HG03439 (cell line): Measurements from ENCODE around the gene CFAP251.
"Not testable (repeated sequence)": the region's sequence is repeated elsewhere in the genome, so short reads cannot be mapped to it uniquely, and the experiment has no call there.

Source experiments
- ATAC-seq: cut with Tn5 transposase; IDR thresholded peaks from one replicate; pipeline ENCODE4 v1.9.1; 2021; ENCODE audit warnings: mild to moderate bottlenecking, moderate library complexity; ENCODE audit not compliant: unreplicated experiment

The CFAP251 gene, protein sequence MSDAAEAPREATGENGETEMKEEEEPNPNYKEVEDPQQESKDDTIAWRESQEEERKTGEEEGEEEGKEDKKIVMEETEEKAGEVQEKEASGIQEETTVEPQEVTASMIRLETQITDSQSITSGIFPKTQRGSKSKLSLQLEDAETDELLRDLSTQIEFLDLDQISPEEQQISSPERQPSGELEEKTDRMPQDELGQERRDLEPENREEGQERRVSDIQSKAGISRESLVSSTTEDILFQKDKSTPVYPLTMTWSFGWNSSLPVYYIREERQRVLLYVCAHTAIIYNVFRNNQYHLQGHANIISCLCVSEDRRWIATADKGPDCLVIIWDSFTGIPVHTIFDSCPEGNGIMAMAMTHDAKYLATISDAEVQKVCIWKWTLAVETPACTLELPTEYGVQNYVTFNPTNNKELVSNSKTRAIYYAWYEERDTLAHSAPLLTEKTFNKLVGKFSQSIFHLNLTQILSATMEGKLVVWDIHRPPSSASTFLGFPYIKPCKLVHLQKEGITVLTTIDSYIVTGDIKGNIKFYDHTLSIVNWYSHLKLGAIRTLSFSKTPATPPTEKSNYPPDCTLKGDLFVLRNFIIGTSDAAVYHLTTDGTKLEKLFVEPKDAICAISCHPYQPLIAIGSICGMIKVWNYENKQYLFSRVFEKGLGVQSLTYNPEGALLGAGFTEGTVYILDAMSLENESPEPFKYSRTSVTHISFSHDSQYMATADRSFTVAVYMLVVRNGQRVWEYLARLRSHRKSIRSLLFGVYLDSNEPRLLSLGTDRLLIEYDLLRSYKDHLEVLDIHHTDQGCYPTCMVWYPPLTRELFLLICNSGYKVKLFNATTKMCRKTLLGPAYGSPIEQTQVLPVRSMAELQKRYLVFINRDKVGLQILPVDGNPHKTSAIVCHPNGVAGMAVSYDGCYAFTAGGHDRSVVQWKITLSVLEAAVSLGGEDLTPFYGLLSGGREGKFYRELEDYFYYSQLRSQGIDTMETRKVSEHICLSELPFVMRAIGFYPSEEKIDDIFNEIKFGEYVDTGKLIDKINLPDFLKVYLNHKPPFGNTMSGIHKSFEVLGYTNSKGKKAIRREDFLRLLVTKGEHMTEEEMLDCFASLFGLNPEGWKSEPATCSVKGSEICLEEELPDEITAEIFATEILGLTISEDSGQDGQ

DNA sequence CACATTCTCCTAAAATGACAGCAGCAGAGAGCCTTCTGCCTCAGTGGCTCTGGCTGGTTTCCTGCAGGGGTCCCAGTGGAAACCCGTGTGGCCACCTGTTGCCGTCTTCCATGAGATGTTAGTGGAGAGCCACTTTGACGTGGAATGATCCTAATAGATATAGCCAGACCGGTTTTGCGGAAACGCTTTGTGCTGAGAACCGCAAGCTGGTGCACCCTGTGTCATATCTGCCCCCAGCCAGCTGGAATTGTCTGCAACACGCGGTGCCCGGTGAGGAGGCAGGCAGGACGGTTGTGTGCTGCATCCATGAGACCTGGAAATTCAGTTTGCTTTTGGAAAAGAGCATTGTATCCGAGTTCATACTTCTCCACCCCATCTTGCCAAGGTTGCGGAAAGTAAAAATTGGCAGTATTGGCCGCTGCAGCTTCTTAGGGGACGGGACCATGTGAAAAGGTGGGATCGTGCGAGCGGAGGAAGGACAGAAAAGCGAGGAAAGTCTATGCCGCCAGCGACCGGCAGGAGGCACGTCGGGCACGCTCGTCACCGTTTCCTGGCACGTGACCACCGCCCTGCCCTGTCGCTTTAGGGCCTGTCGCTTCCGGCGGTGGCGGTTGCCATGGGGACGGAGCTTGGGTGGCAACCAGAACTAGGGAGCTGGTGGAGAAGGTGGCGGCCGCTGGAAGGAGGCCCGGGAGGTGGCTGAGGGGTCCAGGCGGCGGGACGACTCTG is at the start of gene CFAP251:
Gene CFAP251, plus strand, starts transcription at position 643 of the 729 bp plus-strand sequence. CDS start 2,714 bp downstream, outside the sequence.
- peak; percentile 84 for ATAC-seq

DNA sequence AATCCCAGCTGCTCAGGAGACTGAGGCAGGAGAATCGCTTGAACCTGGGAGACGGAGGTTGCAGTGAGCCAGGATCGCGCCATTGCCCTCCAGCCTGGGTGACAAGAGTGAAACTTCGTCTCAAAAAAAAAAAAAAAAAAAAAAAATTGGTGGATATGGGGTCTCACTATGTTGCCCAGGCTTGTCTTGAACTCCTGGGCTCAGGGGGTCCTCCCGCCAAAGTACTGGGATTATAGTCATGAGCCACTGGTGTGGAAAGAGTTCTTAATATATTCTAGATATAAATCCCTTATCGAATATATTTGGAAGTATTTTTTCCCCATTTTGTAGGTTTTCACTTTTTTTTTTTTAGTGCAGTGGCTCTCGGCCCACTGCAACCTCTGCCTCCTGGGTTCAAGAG is 49.2 kb upstream of the CFAP251 start:
- ATAC-seq: not testable (repeated sequence)

DNA sequence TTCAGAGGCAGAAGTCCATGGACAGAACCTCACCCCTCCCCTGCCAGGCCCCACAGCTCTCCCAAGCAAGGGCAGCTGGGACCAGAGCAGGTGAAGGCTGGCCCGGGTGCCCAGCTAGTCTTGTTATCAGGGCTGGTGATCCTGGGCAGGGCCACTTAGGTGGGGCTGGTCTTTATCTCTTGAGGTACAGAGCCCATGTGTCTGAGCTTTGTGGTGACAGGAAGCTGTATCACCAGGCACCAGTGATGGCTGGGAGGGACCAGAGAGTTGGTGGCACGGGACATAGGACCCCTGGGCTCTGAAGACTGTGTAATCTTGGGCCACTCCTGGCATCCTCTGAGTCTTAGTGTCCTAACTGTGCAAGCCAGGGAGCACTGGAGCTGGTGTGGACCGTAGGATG is 46.9 kb upstream of the CFAP251 start:
- ATAC-seq: no peak

DNA sequence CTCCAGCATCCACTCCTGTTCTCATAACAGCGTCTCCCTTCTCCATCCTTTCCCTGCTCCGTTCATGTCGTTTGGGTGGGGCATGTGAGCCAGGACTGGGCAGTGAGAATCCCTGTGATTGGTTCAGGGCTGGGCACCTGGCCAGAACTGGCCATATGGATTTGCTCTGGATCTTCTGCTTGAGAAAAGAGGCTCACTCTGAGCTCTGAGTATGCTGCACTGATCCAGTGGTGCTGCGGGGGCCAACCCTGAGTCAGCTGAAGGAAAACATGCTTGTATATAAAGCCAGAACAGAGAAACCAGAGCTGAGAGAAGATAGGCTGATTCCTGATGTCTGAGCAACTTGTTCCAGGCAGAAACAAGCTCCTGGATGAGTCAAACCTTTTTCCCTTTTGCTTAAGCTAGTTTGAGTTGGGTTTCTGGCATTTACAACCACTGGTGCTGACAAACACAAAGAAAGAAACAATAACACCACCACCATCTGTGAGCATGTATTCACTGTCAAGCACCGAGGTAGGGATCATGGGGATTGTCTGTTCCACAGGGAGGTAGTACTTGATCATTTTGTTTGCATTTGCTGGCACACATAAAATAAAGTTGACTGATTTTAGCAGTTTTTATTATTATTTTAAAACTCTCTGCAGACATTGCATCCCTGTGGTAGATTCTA is 45.7 kb upstream of the CFAP251 start:
- no peak for ATAC-seq

DNA sequence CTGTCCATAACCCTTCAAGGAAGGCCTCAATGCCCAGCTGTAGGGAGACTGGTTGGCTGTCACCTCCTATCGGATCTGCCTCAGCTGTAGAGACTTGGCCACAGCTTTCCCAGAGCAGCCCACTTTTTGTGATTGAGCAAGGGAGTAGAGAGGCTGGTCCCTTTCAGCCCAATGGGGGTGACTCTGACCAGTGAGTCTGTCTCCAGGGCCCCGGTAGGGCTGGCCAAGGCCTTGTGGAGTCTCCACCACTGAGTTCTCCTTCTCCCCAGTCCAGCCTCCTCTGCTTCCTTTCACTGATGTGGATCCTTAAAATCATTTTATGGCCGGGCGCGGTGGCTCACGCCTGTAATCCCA is 45.2 kb upstream of the CFAP251 start:
- ATAC-seq: no peak

DNA sequence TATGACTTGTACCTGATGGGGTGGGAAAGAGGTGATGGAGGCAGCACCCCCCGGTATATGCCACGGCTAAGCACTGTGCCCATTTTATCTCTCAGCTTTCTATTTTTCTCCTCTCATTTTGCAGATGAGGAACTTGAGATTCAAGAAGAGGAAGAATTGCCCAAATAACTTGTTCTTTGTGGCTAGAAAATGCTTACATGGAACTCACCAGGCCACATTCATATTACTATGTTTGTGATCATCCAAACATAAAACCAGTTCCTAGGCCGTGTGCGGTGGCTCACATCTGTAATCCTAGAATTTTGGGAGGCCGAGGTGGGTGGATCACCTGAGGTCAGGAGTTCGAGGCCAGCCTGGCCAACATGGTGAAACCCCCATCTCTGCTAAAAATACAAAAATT is 44.3 kb upstream of the CFAP251 start:
- ATAC-seq: no peak

DNA sequence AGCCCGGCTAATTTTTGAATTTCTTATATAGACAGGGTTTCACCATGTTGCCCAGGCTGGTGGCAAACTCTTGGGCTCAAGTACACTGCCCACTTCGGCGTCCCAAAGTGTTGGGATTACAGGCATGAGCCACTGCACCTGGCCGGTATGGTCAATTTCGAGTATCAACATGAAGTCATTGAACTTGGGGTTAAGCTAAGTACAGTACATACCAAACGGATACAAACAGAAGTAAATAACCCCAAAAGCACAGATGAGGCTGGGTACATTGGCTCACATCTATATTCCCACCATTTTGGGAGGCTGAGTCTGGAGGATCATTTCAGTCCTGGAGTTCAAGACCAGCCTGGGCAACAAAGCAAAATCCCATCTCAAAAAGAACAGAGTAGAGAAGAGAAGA is 42.8 kb upstream of the CFAP251 start:
- no peak for ATAC-seq

DNA sequence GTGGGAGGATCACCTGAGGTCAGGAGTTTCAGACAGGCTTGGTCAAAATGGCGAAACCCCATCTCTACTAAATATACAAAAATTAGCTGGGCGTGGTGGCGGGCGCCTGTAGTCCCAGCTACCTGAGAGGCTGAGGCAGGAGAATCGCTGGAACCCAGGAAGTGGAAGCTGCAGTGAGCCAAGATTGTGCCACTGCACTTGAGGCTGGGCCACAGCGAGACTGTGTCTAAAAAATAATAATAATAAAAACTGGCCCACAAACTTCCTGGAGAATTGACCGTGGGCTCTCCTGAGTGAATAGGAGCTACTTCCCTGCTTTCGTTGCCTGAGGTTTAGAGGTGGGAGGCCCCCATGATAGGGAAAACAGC is 42.3 kb upstream of the CFAP251 start:
- ATAC-seq: not testable (repeated sequence)

DNA sequence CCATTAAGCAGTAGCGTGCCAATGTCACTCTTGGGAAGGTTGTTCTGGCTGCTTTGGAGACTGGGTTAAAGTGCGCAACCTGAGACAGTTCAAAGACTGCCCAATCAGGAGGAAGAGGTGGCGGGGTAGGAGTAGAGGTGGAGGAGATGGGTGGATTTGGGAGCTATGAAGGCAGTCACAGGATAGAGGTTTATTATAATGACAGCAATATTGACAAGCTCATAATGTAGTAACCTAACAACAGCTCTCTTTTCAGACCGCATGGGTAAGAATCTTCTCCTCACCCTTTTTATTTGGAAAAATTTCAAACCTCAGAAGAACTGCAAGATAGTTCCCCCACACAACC is 35.1 kb upstream of the CFAP251 start:
- no peak for ATAC-seq

DNA sequence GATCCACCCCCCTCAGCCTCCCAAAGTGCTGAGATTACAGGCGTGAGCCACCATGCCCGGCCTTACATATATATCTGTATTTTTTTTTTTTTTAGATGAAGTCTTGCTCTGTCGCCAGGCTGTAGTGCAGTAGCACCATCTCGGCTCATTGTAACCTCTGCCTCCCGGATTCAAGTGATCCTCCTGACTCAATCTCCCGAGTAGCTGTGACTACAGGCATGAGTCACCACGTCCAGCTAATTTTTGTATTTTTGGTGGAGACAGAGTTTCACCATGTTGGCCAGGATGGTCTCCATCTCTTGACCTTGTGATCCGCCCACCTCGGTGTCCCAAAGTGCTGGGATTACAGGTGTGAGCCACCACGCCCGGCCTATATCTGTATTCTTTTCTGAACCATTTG is 33.3 kb upstream of the CFAP251 start:
- not testable (repeated sequence) for ATAC-seq

DNA sequence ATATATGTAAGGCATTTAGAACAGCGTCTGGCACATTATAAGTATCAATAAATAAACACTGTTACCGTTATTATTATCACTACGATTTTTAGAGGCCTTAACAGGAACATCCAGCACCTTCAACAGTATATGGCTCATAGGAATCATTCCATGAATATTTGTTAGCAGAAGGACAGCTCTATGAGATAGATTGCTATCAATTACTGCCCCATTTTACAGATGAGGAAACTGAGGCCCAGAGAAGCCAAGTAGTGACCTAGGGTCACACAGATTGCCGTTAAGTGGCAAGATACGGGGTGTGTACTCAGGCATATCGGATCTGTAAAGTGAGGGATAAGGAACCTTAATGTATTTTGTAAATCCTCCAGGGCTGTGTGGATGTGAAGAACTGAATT is 30.3 kb upstream of the CFAP251 start:
- no peak for ATAC-seq

DNA sequence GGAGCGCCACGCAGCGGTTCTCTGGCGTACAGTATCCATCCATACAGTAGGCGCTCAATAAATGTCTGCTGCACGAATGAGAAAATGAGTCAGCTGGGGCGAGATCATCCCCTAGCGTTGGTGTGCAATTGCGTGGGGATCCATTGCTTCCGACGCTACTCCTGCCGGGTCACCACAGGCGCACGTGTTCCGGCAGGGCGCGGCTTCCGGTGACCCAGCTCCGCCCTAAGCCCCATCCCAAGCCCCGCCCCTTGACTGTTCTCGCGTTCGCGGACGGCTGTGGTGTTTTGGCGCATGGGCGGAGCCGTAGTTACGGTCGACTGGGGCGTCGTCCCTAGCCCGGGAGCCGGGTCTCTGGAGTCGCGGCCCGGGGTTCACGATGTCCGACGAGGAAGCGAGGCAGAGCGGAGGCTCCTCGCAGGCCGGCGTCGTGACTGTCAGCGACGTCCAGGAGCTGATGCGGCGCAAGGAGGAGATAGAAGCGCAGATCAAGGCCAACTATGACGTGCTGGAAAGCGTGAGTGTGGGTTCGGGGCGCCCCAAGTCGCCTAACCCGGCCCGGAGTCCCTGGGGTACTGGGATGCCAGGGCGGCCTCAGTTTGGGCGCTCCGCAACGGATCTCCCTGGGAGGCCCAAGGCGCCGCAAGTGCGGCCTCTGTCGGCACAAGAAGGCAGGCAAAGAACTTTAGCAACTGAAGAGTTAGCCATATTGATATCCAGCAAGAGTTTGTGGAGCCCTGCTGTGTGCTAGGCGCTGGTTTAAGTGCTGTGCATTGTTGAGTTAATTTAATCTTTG is 29.7 kb upstream of the CFAP251 start, which contains the start of gene PSMD9:
Gene PSMD9, plus strand, starts transcription at position 313 of the 796 bp plus-strand sequence. Its CDS starts 67 bp downstream, at position 380.
- peak; percentile 95 for ATAC-seq

DNA sequence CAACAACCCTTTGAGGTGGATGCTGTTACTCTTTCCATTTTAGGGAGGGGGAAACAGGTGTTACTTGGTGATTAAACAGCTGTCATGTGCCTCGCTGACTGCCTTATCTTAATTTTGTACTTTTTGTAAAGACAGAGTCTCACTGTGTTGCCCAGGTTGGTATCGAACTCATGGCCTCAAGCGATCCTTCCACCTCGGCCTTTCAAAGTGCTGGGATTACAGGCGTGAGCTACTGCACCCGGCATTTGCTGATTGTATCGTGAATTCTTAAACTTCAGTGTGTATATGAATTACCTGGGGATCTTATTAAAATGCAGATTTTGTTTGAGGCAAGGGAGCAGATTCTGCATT is 29.1 kb upstream of the CFAP251 start:
- ATAC-seq: no peak

DNA sequence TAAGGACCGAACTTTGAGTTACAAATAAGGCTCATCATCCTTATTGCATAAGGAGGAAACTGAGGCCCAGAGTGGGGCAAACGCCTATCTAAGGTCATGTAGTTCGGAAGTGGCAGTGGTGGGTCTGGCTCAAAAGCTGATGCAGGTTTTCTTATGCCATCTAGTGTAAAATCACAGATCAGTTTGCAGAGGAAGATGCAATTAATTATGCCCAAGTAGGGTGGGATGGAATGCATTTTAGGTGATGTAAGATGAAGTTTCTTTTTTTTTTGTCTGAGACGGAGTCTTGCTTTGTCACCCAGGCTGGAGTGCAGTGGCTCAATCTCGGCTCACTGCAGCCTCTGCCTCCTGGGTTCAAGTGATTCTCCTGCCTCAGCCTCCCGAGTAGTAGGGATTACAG is 28.7 kb upstream of the CFAP251 start:
- ATAC-seq: not testable (repeated sequence)

DNA sequence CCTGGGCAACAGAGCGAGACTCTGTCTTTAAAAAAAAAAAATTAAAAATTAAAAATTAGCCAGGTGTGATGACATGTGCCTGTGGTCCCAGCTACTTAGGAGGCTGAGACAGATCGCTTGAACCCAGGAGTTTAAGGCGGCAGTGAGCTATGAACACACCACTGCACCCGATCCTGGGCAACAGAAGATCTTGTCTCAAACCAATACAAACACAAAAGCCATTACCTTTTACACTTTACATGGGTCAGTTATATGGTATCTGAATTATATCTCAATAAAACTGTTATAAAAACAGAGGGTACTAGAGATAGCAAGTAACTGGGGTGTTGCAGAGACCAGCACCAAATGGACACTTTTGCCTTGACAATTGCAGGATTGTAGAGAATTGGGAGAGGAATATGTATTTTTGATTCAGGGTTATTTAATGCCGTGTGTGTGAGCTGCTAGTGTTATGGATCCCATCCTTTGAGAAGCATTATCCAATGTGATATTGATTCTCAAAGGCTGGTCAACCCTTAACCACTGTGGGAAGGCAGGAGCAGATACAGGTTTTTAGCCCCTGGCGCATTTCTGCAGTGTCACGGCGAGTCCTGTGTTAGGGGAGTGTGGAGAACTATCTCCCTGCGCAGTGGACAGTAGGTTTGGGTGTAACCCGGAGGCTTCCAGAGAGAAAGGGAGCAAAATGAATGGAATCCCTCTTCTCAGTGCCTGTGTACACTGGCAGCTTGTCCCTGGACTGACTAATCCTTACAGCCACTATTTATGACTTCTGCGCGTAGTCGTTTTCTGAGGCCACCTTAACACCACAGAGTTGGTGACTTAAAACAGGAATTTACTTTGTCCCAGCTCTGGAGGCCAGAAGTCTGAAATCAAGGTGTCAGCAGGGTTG is 25.5 kb upstream of the CFAP251 start:
- ATAC-seq: no peak

DNA sequence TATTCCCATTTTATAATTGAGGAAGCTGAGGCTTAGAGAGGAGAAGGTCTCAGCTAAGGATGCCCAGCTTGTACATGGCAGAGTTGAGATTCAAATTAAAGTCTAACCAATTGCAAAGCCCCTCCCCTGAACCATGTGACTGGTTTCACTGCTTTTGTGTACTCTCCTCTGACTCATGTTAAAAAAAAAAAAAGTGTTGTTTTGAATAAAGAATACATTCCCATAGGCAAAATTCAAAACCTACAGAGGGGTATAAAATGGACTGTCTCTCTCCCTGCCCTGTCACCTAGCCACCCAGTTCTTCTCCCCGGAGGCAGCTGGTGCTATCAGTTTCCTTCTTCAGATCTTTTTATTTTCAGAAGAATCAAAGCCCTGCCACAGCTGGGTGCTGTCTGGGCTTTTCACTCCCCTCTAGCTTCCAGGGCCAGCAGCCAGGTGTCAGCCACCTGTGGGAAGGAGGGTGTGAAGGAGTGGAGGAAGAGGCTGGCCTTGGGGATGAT is 24.4 kb upstream of the CFAP251 start:
- no peak for ATAC-seq

DNA sequence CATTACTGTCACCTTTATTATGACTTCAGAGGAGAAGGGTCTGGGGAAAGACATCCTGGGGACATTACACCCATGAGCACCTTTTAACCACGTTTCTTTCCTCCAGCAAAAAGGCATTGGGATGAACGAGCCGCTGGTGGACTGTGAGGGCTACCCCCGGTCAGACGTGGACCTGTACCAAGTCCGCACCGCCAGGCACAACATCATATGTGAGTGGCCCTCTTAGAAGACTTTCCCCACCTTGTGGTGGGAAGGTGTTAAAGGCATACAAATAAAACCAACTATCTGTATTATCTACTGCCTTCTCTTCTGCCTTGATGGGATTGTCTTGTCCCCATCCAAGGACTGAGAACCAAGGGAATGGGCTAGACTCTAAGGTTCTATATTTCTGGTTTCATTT is 23.8 kb upstream of the CFAP251 start:
- ATAC-seq: no peak

DNA sequence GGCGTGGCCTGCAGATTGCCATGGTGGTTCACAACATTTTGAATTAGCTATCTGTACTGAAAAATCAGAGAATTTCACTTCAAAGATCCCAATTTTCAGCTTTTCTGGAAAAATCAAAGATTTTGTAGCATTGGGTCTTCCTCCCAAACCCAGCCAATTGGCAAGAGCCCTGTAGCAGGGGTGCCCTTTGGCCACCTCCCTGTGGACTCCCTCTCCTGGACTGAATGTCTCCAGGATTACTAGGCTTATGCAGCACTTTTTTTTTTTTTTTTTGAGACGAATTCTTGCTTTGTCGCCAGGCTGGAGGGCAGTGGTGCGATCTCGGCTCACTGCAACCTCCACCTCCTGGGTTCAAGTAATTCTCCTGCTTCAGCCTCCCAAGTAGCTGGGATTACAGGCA is 20.1 kb upstream of the CFAP251 start:
- no peak for ATAC-seq
